C4-2B (cell line): Measurements from ENCODE around the gene SNED1.

Source experiments
- H3K27ac ChIP-seq: fragments of 450-650 bp; 2 replicates; pipeline ENCODE4 v1.5.1; 2017
- ZFX ChIP-seq: fragments of 450-650 bp; IDR thresholded peaks from 2 replicates; pipeline ENCODE4 v1.6.1; 2017
- TF ChIP-seq, protein P1 (sequence below): fragments of 450-650 bp; conservative IDR thresholded peaks from 2 replicates; pipeline ENCODE4 v1.5.1; 2017; ENCODE audit warnings: mild to moderate bottlenecking

Gene SNED1

DNA sequence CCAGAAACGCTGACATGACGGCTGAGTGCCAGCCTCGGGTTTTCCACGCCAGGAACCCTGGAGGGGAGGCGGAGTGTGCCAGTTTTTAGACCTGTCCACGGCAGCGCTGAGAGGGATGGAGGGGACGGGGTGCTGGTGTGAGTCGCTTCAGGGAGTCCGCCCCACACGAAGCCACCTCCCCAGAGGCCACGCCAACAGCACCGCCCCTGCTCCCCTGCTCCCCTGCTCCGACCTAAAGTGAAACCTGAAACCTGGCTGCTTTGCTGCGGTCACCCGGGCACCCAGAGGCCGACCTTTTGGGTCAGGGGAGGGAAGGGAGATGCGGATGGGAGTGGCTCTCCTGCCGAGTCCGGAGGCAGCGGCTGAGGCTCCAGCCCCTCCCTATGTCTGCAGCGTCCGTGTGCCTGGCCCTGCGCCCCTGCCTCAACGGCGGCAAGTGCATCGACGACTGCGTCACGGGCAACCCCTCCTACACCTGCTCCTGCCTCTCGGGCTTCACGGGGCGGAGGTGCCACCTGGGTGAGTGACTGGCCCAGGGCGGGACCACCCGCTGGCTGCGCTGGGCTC, 38.1 kb downstream of the SNED1 start:
- TF ChIP-seq, protein P1, sequence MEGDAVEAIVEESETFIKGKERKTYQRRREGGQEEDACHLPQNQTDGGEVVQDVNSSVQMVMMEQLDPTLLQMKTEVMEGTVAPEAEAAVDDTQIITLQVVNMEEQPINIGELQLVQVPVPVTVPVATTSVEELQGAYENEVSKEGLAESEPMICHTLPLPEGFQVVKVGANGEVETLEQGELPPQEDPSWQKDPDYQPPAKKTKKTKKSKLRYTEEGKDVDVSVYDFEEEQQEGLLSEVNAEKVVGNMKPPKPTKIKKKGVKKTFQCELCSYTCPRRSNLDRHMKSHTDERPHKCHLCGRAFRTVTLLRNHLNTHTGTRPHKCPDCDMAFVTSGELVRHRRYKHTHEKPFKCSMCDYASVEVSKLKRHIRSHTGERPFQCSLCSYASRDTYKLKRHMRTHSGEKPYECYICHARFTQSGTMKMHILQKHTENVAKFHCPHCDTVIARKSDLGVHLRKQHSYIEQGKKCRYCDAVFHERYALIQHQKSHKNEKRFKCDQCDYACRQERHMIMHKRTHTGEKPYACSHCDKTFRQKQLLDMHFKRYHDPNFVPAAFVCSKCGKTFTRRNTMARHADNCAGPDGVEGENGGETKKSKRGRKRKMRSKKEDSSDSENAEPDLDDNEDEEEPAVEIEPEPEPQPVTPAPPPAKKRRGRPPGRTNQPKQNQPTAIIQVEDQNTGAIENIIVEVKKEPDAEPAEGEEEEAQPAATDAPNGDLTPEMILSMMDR: no peak
- no peak for TF ChIP-seq ZFX
- H3K27ac ChIP-seq: no peak overlapping the region

DNA sequence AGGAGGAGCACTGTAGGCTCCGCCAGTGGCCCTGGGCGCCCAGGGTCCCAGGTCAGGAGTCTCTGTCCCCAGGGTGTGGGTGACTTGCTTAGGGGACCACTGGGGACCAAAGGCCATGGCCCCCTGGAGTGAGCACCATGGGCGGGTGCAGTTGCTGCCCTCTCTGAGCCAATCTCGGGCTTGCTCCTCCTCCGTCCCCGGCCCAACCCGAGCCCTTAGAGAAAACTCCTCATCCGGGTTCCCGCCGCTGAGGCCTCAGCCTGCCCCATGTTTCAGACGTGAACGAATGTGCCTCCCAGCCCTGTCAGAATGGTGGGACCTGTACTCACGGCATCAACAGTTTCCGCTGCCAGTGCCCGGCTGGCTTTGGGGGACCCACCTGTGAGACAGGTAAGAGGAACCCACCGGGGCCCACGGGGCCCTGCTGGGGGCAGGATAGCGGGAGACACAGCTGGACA, 38.6 kb downstream of the SNED1 start:
- H3K27ac ChIP-seq: no peak overlapping the region
- TF ChIP-seq, protein P1: no peak
- no peak for TF ChIP-seq ZFX

DNA sequence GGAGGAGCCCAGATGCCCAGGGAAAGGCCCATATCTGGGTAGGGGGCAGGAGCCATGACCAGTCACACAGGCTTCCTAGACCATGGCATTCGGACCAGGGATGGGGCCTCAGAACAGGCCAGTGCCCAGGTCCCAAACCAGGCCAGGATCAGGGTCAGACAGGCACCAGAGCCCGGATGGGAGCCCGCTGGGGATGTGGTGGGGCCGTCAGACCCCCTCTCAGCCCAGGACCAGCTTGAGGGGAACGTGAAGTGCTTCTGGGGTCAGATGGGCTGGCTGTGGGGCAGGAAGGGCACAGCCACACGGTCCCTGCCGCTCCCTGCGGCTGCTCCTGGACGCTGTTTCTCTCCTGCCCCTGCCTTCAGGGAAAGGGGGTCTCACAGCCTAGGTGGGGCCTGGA, 39.1 kb downstream of the SNED1 start:
- H3K27ac ChIP-seq: no peak overlapping the region
- no peak for TF ChIP-seq ZFX
- TF ChIP-seq, protein P1: no peak

DNA sequence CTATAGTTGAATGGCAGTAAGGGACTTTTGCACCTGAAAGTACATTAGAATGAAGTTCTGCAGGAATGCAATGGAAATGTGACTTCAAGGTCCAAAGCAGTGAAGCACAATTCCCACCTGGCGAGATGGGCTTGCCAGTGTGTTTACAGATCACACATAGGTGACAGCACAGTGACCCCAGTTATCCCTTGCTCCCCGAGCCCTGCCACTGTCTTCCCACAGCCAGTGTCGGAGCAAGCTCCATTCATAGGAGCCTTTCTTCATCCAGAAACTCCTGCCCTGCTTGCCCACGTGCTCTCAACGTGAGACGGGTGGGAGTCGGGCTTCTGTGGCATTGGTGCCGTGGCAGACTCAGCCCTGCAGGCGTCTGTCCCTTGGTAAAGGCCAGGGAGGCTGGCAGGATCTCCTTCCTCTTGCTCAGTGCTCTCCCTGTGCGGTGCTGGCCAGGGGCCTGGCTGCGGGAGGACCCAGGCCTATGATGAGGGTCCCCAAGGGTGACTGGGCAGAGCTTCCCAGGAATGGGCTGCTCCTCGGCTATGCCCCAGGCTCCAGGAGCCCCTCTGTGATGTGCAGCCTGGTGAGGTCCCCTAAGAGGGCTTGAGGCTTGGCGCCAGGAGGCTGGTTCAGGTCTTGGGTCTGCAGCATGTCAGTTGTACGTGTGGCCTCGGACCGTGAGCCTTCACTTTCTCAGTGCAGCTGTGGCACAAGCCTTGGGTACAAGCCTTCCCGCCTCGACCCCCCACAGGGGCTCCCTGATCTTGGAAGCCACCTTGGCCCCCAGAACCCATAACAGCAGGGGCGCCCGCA, 40.2 kb downstream of the SNED1 start:
- H3K27ac ChIP-seq: no peak overlapping the region
- TF ChIP-seq ZFX: no peak
- TF ChIP-seq, protein P1: no peak

DNA sequence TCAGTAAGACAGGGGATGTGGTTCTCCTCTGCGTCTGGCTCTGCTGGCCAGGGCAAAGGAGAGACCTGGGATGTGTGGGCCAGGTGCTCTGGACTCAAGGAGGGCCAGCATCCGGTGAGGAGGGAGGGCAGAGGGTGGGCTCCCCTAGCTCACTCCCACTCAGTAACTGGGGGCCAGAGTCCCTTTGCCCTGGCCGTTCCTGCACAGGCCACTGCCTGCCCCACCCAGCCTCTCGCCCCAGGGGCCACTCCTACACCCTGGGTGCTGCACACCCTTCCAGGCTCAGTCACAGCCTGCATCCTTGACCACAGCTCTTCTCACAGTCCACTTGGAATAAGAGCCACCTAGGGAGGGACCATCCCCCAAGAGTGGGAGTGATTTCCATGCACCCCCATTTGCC, 41.0 kb downstream of the SNED1 start:
- no peak overlapping the region for H3K27ac ChIP-seq
- TF ChIP-seq, protein P1: no peak
- no peak for TF ChIP-seq ZFX

DNA sequence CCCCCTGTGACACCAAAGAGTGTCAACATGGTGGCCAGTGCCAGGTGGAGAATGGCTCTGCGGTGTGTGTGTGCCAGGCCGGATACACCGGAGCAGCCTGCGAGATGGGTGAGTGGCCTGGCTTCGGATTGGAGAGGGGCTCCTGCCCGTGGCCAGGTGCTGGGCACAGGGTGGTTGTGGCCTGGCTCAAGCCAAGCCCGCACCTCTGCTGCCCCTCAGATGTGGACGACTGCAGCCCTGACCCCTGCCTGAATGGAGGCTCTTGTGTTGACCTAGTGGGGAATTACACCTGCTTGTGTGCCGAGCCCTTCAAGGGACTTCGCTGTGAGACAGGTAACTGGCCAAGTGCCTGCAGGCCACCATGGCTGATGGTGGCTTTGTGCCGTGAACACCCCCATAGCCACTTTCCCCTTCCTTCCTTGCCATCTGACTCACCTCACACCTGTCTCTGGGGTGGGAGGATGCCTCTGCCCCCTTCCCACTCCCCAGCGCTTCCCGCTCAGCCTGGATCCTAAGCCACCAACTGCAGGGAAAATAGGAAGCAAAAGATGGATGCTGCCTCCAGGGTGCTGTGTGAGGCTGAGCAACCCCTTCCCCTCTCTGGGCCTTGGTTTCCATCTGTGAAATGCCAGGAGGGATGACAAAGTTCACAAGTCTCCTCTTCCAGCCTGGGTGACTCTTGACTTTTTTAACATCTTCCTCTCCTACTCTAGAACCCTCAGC, 41.8 kb downstream of the SNED1 start:
- no peak overlapping the region for H3K27ac ChIP-seq
- TF ChIP-seq ZFX: no peak
- TF ChIP-seq, protein P1: no peak

DNA sequence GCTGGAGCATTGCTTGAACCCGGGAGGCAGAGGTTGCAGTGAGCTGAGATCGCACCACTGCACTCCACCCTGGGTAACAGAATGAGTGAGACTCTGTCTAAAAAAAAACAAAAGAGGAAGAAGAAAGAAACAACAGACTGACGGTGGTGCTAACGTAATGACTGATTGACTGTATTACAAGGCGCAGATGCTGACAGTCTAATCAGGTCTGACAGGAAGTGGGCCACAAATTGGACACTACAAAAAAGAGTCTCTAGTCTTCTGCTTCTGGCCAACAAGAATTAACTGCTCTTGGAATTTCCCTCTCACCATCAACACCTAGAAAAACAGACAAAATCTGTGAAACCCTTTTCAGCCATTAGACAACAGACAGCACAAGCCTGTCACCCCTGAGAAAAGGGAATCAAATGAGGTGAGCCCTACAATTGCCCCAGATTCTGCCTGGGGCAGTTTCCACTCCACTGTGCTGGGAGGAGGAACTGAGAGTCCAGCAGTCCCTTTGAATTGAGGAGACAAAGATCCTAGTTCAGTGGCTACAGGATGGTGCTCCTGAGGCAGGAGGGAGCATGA, 43.3 kb downstream of the SNED1 start:
- TF ChIP-seq, protein P1: no peak
- no peak for TF ChIP-seq ZFX
- H3K27ac ChIP-seq: no peak overlapping the region
